CD4-positive, alpha-beta T cell treated with Interleukin-17A for 1 hour (primary cell): ENCODE data around the gene TRIP13.

Experiments used
- DNase-seq: peaks from one replicate; pipeline ENCODE4 v3.0.0-alpha.2; 2020

The TRIP13 gene

DNA sequence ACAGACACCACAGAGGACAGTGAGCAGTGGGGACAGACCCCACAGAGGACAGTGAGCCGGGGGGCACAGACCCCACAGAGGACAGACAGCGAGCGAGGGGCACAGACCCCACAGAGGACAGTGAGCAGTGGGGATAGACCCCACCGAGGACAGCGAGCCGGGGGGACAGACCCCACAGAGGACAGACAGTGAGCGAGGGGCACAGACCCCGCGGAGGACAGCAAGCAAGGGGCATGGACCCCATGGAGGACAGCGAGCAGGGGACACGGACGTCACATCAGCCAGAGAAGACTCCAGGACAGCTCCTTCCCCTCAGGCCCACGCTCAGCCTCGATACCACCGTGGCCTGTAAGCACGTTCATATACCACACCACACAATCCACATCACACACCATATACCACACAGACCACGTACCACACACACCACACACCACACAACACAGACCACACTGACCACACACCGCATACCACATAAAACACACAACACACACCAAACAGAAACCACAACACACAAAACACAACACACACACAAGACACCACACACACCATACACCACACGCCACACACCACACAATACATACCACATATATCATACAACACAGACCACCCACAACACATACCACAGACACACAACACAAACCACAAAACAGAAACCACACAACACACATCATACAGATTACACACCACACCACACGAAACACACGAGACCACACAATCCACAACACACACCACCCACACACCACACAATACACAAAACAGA lies 36.7 kb upstream of the TRIP13 start:
- DNase-seq, result peak; percentile 39

DNA sequence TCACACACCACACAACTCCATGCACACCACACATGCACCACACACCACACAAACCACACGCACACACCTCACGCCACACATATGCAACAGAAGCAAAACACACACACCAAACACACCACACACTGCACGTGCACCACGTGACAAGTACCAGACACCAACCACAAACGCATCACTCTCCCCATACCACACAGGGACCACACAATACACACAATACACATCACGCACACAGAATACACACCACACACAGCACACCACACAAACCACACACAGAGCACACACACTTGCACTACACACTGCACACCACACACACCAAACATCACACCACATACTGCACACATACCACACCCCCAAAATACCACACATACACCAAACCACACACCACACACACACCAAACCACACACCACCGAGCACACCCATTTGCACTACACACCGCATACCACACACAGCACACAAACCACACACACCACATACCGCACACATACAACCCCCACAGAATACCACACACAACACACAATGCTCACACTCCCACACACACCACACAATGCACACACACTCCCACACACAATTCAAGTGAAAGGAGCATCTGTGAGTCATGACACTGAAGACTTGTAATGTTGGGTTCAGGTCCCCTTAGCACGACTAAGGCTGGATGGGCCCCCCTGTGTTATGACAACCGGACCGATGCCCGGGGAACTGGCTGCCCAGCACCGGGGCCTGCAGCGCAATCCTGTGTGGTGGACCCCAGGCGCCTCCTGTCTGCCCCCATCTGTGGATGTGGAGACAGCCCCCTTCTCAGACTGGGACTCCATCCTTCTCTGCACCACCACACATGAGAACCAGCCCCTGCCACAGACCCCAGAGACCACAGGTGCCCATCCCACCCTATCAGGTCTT lies 35.9 kb upstream of the TRIP13 start:
- DNase-seq, result peak; percentile 26

DNA sequence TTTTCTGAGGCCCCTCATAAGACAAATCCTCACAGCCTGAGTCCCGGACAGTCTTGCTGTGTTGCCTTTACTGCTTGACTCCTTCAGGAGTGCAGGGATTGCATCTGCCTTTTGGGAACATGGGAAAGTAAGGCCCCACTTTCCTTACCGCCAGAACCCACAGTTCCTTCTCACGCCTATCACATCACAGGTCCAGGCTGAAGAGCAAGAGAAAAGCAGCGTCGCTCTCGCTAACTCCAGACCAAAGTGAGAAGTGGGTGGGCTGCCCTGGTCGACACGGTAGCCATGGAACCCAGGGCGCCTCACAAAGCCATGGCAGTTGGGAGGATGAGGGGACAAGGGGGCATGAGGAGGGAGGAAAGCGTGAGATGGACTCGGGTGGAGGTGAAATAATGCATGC lies 34.0 kb upstream of the TRIP13 start:
- no peak for DNase-seq

DNA sequence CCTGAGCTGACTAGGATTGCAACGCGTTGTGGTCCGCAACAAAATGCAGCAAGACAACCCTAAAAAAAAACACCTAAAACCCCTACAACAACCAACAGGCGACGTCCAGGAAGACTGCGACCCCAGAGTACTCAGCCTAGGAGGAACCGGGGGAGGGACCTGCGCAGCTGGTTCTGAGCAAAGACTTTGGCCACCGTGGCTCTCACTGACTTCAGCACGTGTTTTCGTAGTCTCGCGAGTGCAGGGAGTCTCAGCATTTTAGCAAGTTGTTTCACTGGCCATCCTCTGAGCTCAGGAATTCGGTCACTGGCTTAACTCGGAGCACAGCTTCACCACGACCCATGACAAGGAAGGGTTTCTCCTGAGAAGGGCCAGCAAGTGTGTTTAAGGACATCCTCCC lies 33.3 kb upstream of the TRIP13 start:
- no peak for DNase-seq

DNA sequence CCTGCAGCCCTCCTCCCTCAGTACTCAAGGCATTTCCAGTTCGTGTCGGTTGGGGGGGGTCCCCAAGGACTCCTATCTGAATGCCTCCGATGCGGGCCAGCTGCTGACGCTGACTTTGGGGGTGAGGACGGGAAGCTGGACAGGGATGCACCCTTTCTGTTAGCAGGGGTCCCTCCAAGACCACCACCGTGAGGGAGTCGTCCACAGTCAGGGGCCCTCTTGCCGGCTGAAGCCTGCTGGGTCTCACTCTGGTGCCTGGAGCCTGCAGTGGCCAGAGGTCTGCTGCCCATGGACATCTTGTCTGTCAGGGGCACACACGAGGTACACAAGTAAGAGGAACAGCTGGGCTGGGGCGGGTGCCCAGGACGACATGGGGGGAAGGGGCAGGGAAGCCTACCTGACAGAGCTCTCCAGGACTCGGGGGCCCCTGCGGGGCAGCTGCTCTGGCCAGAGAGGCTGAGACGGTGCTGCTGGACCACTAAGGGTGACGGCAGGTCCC lies 32.8 kb upstream of the TRIP13 start:
- no peak for DNase-seq

DNA sequence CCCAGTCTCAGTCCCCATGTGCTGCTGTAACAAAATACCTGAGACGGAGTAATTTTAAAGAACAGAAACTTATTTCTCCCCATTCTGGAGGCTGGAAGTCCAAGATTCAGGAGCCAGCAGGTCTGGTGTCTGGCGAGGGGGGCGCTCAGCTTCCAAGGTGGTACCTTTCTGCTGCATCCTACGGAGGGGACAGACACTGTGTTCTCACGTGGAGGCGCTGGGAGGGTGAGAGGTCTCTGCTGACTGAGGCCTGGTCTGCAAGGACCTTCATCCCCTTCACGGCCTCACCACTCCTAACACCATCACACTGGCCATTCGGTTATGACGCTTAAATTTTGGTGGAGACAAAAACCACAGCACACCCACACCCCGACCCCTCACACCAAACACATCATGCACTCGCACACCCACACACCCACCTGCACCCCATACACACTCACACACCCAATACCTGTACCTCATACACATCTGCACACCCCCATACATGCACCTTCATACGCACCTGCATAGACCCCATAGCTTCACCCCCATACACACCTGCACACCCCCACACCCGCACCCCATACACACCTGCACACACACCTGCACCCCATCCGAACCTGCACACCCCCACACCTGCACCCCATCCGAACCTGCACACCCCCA lies 32.1 kb upstream of the TRIP13 start:
- no peak for DNase-seq

DNA sequence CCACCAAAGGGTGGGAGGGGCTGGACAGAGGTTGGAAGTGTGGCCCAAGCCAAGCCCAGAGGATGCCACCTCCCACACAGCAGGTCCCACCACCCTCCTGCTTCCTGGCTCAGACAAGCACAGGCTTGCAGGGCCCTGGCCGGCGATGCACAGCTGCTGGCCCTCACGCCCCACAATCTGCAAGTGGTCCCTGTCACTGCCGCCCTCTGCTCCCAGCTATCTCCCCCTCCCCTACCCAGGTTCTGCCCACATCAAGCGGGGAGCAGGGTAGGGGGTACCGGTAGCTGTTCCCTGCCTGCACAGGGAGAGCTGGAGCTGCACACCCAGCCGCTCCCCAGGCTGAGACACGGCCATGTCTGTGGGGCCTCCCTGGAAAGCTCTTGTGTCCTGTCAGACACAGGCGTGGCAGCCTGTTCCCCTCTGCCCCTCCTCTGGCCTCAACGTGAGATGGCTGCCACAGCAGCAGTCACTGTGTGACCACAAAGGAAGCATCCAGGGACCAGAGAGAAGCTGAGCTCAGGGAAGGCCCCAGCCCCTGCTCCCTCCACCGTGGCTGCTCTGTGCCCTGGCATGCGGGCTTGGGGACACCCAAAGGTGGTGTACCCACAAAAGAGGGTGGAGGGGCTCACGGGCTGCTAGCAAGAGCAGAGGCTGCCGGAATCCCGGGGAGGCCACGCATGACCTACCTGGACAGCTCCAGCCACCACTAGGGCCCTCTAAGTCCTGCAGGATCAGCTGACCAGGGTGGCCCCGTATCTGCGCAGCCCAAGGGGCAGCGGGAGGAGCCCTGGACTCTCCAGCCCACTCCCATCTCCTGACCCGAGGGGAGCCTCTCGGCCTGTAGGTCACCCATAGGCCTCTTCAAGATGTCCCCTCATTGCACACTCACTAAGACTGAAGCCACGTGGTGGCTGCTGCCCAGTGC lies 31.0 kb upstream of the TRIP13 start:
- no peak for DNase-seq

DNA sequence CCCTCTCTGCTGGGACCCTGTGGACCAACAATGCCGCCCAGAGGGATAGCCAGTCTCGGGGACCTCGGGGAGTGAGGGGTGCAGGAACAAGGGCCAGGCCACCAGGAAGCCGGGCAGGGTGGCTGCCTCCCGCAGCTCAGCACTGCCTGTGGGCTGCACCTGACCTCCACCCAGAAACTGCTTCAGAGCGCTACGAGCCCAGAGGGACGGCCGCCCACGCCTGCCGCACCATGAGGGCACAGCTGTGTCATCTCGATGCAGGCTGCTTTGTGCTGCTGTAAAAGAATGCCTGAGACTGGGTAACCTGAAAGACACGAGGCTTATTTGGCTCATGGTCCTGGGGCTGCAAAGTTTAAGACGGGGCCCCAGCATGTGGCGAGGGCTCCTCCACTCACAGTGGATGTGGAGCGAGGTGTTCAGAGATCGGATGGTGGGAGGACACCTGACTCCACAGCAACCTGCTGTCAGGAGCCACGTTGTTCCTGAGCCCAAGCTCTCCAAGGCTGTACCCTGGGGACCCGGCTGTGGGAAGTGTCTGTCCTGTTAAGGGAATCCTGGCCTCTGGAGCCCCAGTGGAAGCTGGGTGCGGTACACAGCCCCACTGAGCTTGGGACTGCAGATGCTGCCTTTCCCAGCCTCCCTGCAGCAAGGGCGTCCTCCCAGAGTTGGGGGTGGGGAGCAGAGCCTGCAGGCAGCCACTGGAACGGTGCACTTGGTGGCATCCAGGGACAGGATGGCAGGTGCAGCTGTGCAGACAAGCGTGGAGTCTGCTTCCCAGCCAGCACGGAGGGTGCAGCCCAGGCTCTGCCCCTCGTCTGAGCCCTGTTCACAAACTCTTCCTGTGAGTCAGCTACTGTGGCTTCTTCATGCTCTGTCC lies 30.1 kb upstream of the TRIP13 start:
- DNase-seq, result no peak

DNA sequence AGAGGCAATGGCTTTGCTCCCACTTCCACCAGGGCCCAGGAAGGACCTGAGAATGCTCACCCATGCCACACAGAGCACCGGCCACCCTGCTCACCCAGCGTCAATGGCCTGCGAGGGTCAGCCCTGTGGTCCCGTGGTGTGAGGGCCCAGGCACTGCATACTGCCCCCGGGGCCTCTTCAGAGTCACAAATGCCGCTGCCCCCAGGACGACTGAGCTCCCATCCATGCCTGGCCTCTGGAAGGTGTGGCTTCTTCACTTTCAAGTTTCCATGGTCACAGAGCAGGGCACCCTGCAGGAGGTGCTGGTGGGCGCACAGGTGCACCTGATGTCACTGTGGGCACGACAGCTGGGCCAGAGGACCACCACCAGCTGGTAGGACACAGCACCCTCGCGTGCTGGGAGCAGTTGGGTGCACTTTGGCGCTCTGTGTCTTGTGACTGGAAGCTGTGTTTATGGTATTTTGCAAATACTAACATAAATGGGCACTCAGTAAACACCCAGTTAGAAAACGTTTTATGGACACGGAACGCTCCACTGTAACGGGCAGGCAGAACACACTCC lies 29.4 kb upstream of the TRIP13 start:
- no peak for DNase-seq

DNA sequence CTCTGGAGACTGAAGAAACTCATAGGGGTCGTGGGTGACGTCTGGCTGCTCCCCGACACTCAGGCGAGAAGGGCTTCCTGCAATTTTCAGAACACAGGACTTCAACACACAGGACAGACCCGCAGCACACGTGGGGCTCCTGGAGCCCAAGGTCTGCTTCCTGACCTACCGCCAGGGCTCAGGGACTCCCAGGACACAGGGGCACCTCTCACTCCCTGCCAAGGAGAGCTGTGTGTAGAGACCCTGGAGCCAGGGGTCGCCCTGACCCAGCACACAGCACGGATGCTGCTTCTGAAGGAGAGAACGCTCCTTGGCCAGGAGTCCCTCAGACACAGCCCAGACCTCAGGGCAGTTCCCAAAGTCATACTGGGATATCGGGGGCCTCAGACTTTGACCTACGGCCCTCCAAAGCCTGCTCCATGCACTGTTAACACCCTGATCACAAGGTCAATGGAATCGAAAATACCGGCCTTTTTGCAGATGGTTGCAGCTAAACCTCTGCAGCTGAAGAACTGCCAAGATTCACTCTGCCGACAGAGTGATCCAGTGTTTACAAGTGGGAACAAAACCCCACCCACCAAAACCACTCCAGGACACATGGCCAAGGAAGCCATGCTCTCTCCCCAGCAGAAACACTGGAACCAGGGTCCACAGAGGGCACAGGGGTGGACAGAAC lies 28.1 kb upstream of the TRIP13 start:
- DNase-seq, result no peak

DNA sequence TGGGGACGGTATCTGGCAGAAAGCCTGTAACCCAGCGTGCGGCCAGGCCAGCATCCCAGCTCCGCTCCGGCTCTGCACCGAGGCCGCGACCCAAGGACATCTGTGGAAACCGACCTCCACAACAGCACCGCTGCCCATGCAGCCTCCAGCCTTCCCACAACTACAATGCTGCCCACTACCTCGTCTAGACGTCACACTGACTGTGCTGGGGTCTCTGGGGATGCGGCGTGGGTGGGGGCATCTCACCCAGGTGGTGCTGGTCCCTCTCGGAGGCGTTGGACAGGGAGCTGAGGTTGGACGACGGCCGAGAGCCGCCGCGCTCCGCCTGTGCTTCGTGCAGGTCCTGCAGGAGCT lies 27.5 kb upstream of the TRIP13 start:
- no peak for DNase-seq

DNA sequence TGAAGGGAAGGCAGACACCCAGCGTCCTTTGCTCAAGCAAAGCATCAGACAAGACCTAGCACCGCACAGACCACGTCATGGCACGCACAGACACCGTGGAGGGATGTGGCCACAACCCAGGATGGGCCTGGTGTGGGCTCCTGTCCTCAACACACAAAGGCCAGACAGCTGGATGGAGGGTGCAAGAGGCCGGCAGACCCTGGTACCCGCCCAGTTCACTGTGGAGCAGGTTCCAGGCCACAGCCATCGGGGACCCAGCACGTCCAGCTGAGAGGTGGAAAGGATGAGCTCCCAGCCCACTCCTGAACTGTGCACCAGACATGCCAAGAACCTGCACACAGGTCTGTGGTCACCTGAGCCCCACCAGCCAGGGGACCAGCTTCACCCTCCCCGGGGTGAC lies 26.9 kb upstream of the TRIP13 start:
- DNase-seq, result no peak

DNA sequence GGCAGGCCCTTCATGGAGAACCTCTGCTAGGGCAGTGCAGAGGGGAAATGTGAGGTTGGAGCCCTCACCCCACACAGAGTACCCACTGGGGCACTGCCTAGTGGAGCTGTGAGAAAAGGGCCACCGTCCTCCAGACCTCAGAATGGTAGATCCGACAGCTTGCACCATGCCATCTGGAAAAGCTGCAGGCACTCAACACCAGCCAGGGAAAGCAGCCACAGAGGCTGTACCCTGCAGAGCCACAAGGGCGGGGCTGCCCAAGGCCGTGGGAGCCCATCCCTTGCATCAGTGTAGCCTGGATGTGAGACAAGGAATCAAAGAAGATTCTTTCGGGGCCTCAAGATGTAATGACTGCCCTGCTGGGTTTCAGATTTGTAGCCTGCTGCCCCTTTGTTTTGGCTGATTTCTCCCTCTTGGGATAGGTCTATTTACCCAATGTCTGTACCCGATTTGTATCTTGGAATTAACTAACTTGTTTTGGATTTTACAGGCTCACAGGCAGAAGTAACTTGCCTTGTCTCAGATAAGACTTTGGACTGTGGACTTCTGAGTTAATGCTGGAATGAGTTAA lies 25.3 kb upstream of the TRIP13 start:
- no peak for DNase-seq

DNA sequence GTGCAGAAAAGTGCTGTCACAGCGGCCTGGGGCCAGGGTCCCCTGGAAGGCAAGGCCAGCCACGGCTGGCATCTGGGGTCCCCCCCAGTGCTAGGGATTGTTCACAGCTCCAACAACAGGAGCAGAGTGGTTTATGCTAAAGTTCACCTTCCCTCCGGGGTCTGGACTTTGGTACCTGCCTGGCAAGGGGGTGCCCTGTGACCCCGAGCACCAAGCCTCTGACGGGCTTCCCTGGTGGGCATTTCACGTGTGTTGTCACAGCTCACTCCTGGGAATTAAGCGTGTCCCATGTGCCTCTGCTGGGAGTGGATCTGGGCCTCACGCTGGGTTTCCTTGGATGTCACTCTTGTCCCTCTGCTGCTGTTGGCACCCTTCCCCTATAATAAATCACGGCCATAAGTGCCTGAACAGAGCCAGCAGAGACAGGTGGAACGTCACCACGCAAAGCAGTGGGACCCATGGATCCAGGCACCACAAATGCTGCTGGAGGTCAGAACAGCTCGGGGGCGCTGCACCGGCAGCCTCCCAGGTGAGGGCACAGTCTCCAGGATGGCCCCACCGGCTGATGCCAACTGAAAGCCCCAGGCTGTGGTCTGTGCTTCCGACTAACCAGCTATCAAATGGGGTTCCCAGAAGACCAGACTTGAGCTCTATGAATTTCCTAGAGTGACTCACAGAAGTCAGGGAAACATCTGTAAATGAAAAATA lies 24.1 kb upstream of the TRIP13 start:
- DNase-seq, result no peak

DNA sequence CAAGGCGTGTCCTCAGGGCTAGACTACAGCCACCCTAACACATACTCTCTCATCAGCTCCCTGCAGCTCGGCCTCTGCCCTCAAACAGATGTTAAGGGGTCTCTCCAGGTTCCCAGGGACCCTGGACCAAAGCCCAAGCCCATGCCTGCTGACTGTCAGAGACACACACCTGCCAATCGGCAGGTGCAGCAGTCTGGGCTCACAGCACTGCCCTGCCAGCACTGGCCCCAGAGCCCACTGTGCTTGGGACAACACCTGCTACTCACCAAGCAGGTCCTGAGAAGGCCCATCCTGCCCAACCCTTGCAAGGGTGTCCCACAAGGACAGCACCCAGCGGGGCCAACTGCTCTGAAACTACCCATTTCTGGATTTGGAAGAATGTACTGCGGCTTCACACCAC lies 21.7 kb upstream of the TRIP13 start:
- no peak for DNase-seq

DNA sequence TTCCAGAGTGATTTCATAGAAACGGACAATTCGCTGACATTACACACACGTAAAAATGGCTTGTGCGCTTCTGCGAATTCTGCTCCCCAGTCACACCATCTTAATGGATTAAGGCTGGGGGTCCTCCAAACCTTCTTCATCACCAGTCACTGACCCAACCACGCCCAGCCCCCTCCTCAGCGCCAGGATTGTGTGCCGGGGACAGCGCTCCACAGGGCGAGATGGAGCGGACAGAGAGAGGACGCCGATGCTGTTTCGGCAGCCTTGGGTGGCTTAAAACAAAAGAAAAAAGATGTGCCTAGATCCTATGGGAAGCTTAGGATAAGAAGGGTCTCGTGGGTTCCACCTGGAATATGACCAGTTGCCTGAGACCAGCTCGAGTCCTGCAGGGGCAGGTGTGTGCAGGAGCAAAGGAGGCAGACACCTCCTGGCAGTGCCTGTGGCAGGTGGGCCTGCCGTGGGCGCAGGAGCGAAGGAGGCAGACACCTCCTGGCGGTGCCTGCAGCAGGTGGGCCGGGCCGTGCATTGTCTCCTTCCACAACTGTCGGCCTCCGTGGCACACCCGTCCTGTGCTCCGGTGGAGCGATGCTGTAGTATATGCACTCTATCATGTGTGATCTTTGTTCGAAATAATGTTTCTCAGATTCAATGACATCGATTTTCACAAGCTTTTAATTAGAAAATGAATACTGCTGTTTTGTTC lies 20.9 kb upstream of the TRIP13 start:
- no peak for DNase-seq

DNA sequence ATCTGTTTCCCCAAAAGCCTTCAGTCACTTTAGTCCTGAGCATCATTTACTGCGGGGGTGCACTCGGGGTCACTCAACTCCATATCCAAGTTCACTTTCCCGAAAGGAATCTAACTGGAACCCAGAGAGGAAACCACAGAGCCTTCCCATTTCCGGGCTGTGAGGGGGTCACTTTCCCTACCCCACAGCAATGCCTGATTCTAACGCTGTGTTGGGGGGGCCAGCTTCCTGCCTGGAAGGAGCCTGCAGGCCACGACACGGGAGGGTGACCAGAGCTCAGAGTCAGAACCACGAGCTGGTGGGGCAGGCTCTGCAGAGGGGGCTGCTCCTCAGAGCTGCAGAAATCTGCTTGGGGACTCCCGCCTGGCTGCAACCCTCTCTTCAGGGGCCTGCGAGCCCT lies 20.4 kb upstream of the TRIP13 start:
- DNase-seq, result no peak

DNA sequence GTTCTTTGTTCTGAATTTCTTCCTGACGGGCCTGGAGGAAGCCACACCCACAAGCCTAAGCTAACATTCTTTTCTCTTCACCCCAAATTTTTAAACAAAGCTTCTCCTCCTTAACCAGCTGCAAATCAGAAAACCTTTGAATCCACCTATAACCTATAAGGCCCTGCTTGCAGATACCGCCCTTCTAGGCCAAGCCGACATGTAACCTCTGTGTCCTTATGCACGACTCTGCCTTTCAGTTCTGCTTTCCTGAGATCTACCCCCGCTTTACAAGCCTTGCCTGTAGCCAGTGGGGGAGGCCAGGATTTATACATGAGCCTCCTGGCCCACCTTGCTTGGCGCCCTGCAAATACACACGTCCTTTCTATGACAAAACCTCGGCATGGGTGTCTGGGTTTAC lies 19.4 kb upstream of the TRIP13 start:
- no peak for DNase-seq

DNA sequence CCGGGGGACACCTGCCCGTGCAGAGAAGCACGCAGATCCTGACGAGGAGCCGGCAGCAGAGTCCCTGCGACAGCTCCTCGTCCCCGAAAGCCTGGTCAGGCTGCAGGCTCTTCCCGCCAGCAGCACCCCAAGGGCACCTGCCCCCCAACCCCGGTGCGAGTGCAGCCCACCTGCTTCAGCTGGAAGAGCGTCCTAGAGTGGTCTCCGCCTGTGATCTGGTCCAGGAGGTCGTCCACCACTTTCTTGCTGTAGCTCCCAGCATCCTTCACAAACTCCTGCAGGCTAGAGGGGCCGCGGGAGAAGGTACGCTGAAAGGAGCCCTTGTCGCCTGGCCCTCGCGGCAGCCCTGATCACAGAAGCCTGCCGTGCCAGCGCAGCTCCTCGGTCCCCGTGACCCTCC lies 16.8 kb upstream of the TRIP13 start:
- no peak for DNase-seq
